ENCODE results near the gene SNX14.

Gene SNX14

GRCh38 chr6:85460921-85461797 lies 132.5 kb downstream of the SNX14 start:
- Histone ChIP-seq H3F3A (ENCODE audit: control insufficient read depth, insufficient read depth) (no peaks in the 10 kb centered on the region), H3K4me3 (ENCODE audit: low read length) (no peak overlapping the region), H3K9me3 (ENCODE audit: control insufficient read depth, insufficient read depth, low read length) (no peaks in the 10 kb centered on the region), H3K27ac (ENCODE audit: low read depth, low read length) (no peak overlapping the region), H3K9me2 (replicated peaks; ENCODE audit: control insufficient read depth, low read length) (no peaks in the 10 kb centered on the region), H4K20me1 (ENCODE audit: control insufficient read depth, insufficient read depth, low read depth, low read length) (no peaks in the 10 kb centered on the region), H3K4me1 (ENCODE audit: control insufficient read depth, low read length) (peaks cover 5% of the 10 kb centered on the region), H3K36me3 (ENCODE audit: control insufficient read depth, low read length) (no peaks in the 10 kb centered on the region), H3K4me2 (ENCODE audit: low read length) (no peak overlapping the region; the same call in 1 of the 2 replicates), H3K27me3 (ENCODE audit: control insufficient read depth, low read length) (peaks cover 12% of the 10 kb centered on the region; the same call in 1 of the 2 replicates), H3K79me2 (ENCODE audit: control insufficient read depth, low read length) (no peaks in the 10 kb centered on the region)
- no peak for TF ChIP-seq CTCF (IDR thresholded peaks at IDR 0.05; ENCODE audit: low read depth, low read length, poor library complexity, severe bottlenecking)
- TF ChIP-seq EZH2phosphoT487 (IDR thresholded peaks at IDR 0.05; ENCODE audit: borderline replicate concordance, low read length): no peak

GRCh38 chr6:85460154-85460920 lies 133.3 kb downstream of the SNX14 start:
- Histone ChIP-seq H3K9me2 (replicated peaks; ENCODE audit: control insufficient read depth, low read length) (no peaks in the 10 kb centered on the region), H3K9me3 (ENCODE audit: control insufficient read depth, insufficient read depth, low read length) (no peaks in the 10 kb centered on the region), H3K36me3 (ENCODE audit: control insufficient read depth, low read length) (no peaks in the 10 kb centered on the region), H3K4me2 (ENCODE audit: low read length) (no peak overlapping the region), H4K20me1 (ENCODE audit: control insufficient read depth, insufficient read depth, low read depth, low read length) (no peaks in the 10 kb centered on the region), H3K4me3 (ENCODE audit: low read length) (no peak overlapping the region), H3K27me3 (ENCODE audit: control insufficient read depth, low read length) (peaks cover 12% of the 10 kb centered on the region; the same call in 1 of the 2 replicates), H3K4me1 (ENCODE audit: control insufficient read depth, low read length) (peaks cover 5% of the 10 kb centered on the region), H3K27ac (ENCODE audit: low read depth, low read length) (no peak overlapping the region), H3F3A (ENCODE audit: control insufficient read depth, insufficient read depth) (no peaks in the 10 kb centered on the region), H3K79me2 (ENCODE audit: control insufficient read depth, low read length) (no peaks in the 10 kb centered on the region)
- no peak for TF ChIP-seq EZH2phosphoT487 (IDR thresholded peaks at IDR 0.05; ENCODE audit: borderline replicate concordance, low read length)

GRCh38 chr6:85459224-85459901 lies 134.3 kb downstream of the SNX14 start:
- no peaks in the 10 kb centered on the region for H3F3A ChIP-seq (ENCODE audit: control insufficient read depth, insufficient read depth)
- H4K20me1 ChIP-seq (ENCODE audit: control insufficient read depth, insufficient read depth, low read depth, low read length): no peaks in the 10 kb centered on the region
- no peaks in the 10 kb centered on the region for H3K79me2 ChIP-seq (ENCODE audit: control insufficient read depth, low read length)
- H3K36me3 ChIP-seq (ENCODE audit: control insufficient read depth, low read length): no peaks in the 10 kb centered on the region
- H3K27ac ChIP-seq (ENCODE audit: low read depth, low read length): no peak overlapping the region
- TF ChIP-seq CTCF (IDR thresholded peaks at IDR 0.05; ENCODE audit: low read depth, low read length, poor library complexity, severe bottlenecking): no peak
- no peaks in the 10 kb centered on the region for H3K9me2 ChIP-seq (replicated peaks; ENCODE audit: control insufficient read depth, low read length)
- H3K4me1 ChIP-seq (ENCODE audit: control insufficient read depth, low read length): peaks cover 5% of the 10 kb centered on the region
- H3K4me2 ChIP-seq (ENCODE audit: low read length): no peak overlapping the region
- peaks cover 9% of the 10 kb centered on the region; the same call in 1 of the 2 replicates for H3K27me3 ChIP-seq (ENCODE audit: control insufficient read depth, low read length)
- no peak overlapping the region for H3K4me3 ChIP-seq (ENCODE audit: low read length)
- no peaks in the 10 kb centered on the region for H3K9me3 ChIP-seq (ENCODE audit: control insufficient read depth, insufficient read depth, low read length)
